Activated CD8-positive, alpha-beta memory T cell treated with anti-CD3 and anti-CD28 coated beads, Interleukin-2, amount 10 ng/mL, durations not matched to agents 7 days and 5 days (primary cell): ENCODE measurements around the gene LRRN2. TPM values are rescaled to one million over a fixed set of nuclear protein-coding genes. Genes with fewer than 3 reads are reported as not detected.

Experiments
- ATAC-seq: fragments of 150-1000 bp; cut with Tn5 transposase; one replicate; pipeline ENCODE4 v1.10.0; 2021; ENCODE audit warnings: moderate library complexity
- CTCF ChIA-PET: fragments of 350-600 bp; sonication (Branson Sonifier 250); formaldehyde crosslinking; loops from one replicate; lab custom pipeline; 2021; ENCODE audit warnings: antibody characterized with exemption; lab: Charles Lee
- DNase-seq: peaks from one replicate; pipeline ENCODE4 v3.0.0-alpha.2; 2020
- H3K27ac Mint-ChIP-seq: one replicate; pipeline ENCODE4 v1.8.0; 2021; ENCODE audit warnings: mild to moderate bottlenecking, mixed read lengths
- H3K27me3 Mint-ChIP-seq: one replicate; pipeline ENCODE4 v1.8.0; 2021; ENCODE audit warnings: mixed read lengths
- H3K36me3 Mint-ChIP-seq: one replicate; pipeline ENCODE4 v1.8.0; 2021; ENCODE audit warnings: mild to moderate bottlenecking, mixed read lengths
- H3K4me1 Mint-ChIP-seq: one replicate; pipeline ENCODE4 v1.8.0; 2021; ENCODE audit warnings: mixed read lengths
- H3K4me3 Mint-ChIP-seq: one replicate; pipeline ENCODE4 v1.8.0; 2021; ENCODE audit warnings: mild to moderate bottlenecking, moderate library complexity, mixed read lengths
- H3K9me3 Mint-ChIP-seq: one replicate; pipeline ENCODE4 v1.8.0; 2022; ENCODE audit warnings: low read depth, mixed read lengths
- total RNA-seq, 2 experiments: library from RNA; stranded (reverse); gene quantifications; one replicate each; pipeline ENCODE4 v1.2.3, GENCODE V29; 2021

LRRN2 gene
- total RNA-seq, 2 experiments from 2014 or later, result not detected

GRCh38 chr1:204660509-204660908, 25.0 kb downstream of the LRRN2 start:
- no peak for DNase-seq
- Mint-ChIP-seq H3K36me3 (no peaks in the 10 kb centered on the region), H3K27ac (no peak overlapping the region), H3K4me1 (no peaks in the 10 kb centered on the region), H3K4me3 (no peak overlapping the region), H3K9me3 (no peaks in the 10 kb centered on the region), H3K27me3 (peaks cover 21% of the 10 kb centered on the region)
- CTCF ChIA-PET, result no interaction called here
- ATAC-seq, result no peak

- CTCF ChIA-PET, result no interaction called here
- DNase-seq (no peak), ATAC-seq (no peak)
- Mint-ChIP-seq H3K27me3 (peaks cover 14% of the 10 kb centered on the region), H3K36me3 (no peaks in the 10 kb centered on the region), H3K4me3 (no peak overlapping the region), H3K9me3 (no peaks in the 10 kb centered on the region), H3K4me1 (no peaks in the 10 kb centered on the region), H3K27ac (no peak overlapping the region)
Observed at GRCh38 chr1:204659056-204659455, 26.5 kb downstream of the LRRN2 start.

- no peaks in the 10 kb centered on the region for H3K9me3 Mint-ChIP-seq
- ATAC-seq, result no peak
- CTCF ChIA-PET, result no interaction called here
- peaks cover 12% of the 10 kb centered on the region for H3K27me3 Mint-ChIP-seq
- H3K4me3 Mint-ChIP-seq, result no peak overlapping the region
- no peak for DNase-seq
- H3K4me1 Mint-ChIP-seq, result no peaks in the 10 kb centered on the region
- no peak overlapping the region for H3K27ac Mint-ChIP-seq
- no peaks in the 10 kb centered on the region for H3K36me3 Mint-ChIP-seq
Observed at GRCh38 chr1:204658295-204658694, 27.2 kb downstream of the LRRN2 start.

GRCh38 chr1:204653590-204654340, 31.8 kb downstream of the LRRN2 start:
- Mint-ChIP-seq H3K4me1 (no peaks in the 10 kb centered on the region), H3K36me3 (no peaks in the 10 kb centered on the region), H3K4me3 (no peak overlapping the region), H3K27ac (no peak overlapping the region), H3K27me3 (peaks cover 24% of the 10 kb centered on the region), H3K9me3 (no peaks in the 10 kb centered on the region)
- no peak for ATAC-seq
- CTCF ChIA-PET, result interaction anchor here (0.9 to 1.8 kb wide), 3 partner anchors 110 to 154 kb away, joined by 3 to 5 read pairs (median 4); no protein-coding TSS in a partner anchor
- no peak for DNase-seq

GRCh38 chr1:204652497-204652896, 33.0 kb downstream of the LRRN2 start:
- Mint-ChIP-seq H3K4me3 (no peak overlapping the region), H3K4me1 (no peaks in the 10 kb centered on the region), H3K36me3 (no peaks in the 10 kb centered on the region), H3K27ac (no peak overlapping the region), H3K27me3 (peaks cover 21% of the 10 kb centered on the region), H3K9me3 (no peaks in the 10 kb centered on the region)
- no peak for DNase-seq
- CTCF ChIA-PET, result no interaction called here
- no peak for ATAC-seq

GRCh38 chr1:204651843-204652421, 33.6 kb downstream of the LRRN2 start:
- Mint-ChIP-seq H3K9me3 (no peaks in the 10 kb centered on the region), H3K27me3 (peaks cover 21% of the 10 kb centered on the region)
- CTCF ChIA-PET, result interaction anchor here (1.1 kb wide), 1 partner anchor 86 kb away, joined by 5 read pairs; no protein-coding TSS in a partner anchor

GRCh38 chr1:204650911-204651570, 34.5 kb downstream of the LRRN2 start:
- no peak overlapping the region for H3K27ac Mint-ChIP-seq
- no peaks in the 10 kb centered on the region for H3K36me3 Mint-ChIP-seq
- CTCF ChIA-PET, result interaction anchor here (0.7 to 1.2 kb wide), 3 partner anchors 85 to 156 kb away, joined by 3 to 5 read pairs (median 3); no protein-coding TSS in a partner anchor
- DNase-seq (no peak), ATAC-seq (no peak)
- H3K4me1 Mint-ChIP-seq, result peaks cover 3% of the 10 kb centered on the region
- peaks cover 22% of the 10 kb centered on the region for H3K27me3 Mint-ChIP-seq
- H3K4me3 Mint-ChIP-seq, result no peak overlapping the region
- H3K9me3 Mint-ChIP-seq, result no peaks in the 10 kb centered on the region

More at GRCh38 chr1:204651843-204652421, 33.6 kb downstream of the LRRN2 start:
- no peak for DNase-seq
- peaks cover 3% of the 10 kb centered on the region for H3K4me1 Mint-ChIP-seq
- H3K36me3 Mint-ChIP-seq, result no peaks in the 10 kb centered on the region
- no peak for ATAC-seq
- H3K4me3 Mint-ChIP-seq, result no peak overlapping the region
- no peak overlapping the region for H3K27ac Mint-ChIP-seq

GRCh38 chr1:204649721-204650521, 35.6 kb downstream of the LRRN2 start:
- no peaks in the 10 kb centered on the region for H3K9me3 Mint-ChIP-seq
- peaks cover 23% of the 10 kb centered on the region for H3K27me3 Mint-ChIP-seq
- ATAC-seq (no peak), DNase-seq (no peak)
- no peak overlapping the region for H3K27ac Mint-ChIP-seq
- no peaks in the 10 kb centered on the region for H3K36me3 Mint-ChIP-seq
- H3K4me1 Mint-ChIP-seq, result peaks cover 3% of the 10 kb centered on the region
- CTCF ChIA-PET, result interaction anchor here (1.2 kb wide), 1 partner anchor 96 kb away, joined by 3 read pairs; no protein-coding TSS in a partner anchor
- no peak overlapping the region for H3K4me3 Mint-ChIP-seq

GRCh38 chr1:204648576-204648975, 37.0 kb downstream of the LRRN2 start:
- CTCF ChIA-PET, result no interaction called here
- ATAC-seq, result no peak
- Mint-ChIP-seq H3K36me3 (no peaks in the 10 kb centered on the region), H3K4me1 (peaks cover 3% of the 10 kb centered on the region), H3K27me3 (peaks cover 35% of the 10 kb centered on the region), H3K27ac (no peak overlapping the region), H3K9me3 (no peaks in the 10 kb centered on the region), H3K4me3 (no peak overlapping the region)
- no peak for DNase-seq

- CTCF ChIA-PET, result interaction anchor here (1.2 kb wide), 1 partner anchor 116 kb away, joined by 3 read pairs; no protein-coding TSS in a partner anchor
- Mint-ChIP-seq H3K27ac (no peak overlapping the region), H3K9me3 (no peaks in the 10 kb centered on the region), H3K4me1 (peaks cover 3% of the 10 kb centered on the region), H3K4me3 (no peak overlapping the region), H3K36me3 (no peaks in the 10 kb centered on the region), H3K27me3 (peaks cover 35% of the 10 kb centered on the region)
- DNase-seq, result no peak
- no peak for ATAC-seq
Observed at GRCh38 chr1:204647805-204648153, 37.8 kb downstream of the LRRN2 start.

GRCh38 chr1:204647114-204647804, 38.3 kb downstream of the LRRN2 start:
- Mint-ChIP-seq H3K27ac (no peak overlapping the region), H3K27me3 (peaks cover 30% of the 10 kb centered on the region), H3K4me3 (no peak overlapping the region), H3K4me1 (peaks cover 3% of the 10 kb centered on the region), H3K9me3 (no peaks in the 10 kb centered on the region), H3K36me3 (no peaks in the 10 kb centered on the region)
- peak; percentile 53 for ATAC-seq
- peak; percentile 49 for DNase-seq
- CTCF ChIA-PET, result interaction anchor here (1.2 kb wide), 1 partner anchor 116 kb away, joined by 3 read pairs; no protein-coding TSS in a partner anchor

- Mint-ChIP-seq H3K27ac (no peak overlapping the region), H3K4me3 (no peak overlapping the region), H3K4me1 (peaks cover 3% of the 10 kb centered on the region), H3K9me3 (no peaks in the 10 kb centered on the region), H3K36me3 (no peaks in the 10 kb centered on the region), H3K27me3 (peaks cover 22% of the 10 kb centered on the region)
- no peak for DNase-seq
- CTCF ChIA-PET, result no interaction called here
- no peak for ATAC-seq
Observed at GRCh38 chr1:204645666-204646065, 39.9 kb downstream of the LRRN2 start.
